Common myeloid progenitor, CD34-positive (primary cell): ENCODE results near the gene CLHC1.
"Not testable (repeated sequence)": the region's sequence is repeated elsewhere in the genome, so short reads cannot be mapped to it uniquely, and the experiment has no call there.

Experiments used
- CTCF ChIA-PET: fragments of 350-600 bp; sonication (Branson Sonifier 250); formaldehyde crosslinking; loops from one replicate; lab custom pipeline; 2021; ENCODE audit warnings: antibody characterized with exemption; lab: Charles Lee
- POLR2A ChIA-PET: fragments of 350-600 bp; sonication (Branson Sonifier 250); formaldehyde crosslinking; loops from one replicate; lab custom pipeline; 2021; ENCODE audit warnings: antibody characterized with exemption; lab: Charles Lee
- DNase-seq, 3 donors: peaks; one replicate each; pipeline versions ENCODE4 v3.0.0 to v3.0.0-alpha.2; 2013
- H3K27ac ChIP-seq, 2 experiments: 1 replicate in 1 of 2; 2 replicates in 1 of 2; pipeline ENCODE4 v1.7.0; 2013; ENCODE audit warnings: inconsistent platforms in 2 of 2, low read length in 2 of 2, mild to moderate bottlenecking in 2 of 2, low read depth in 1 of 2, moderate library complexity in 1 of 2; ENCODE audit not compliant: severe bottlenecking in 2 of 2, insufficient read depth in 1 of 2, poor library complexity in 1 of 2
- H3K27me3 ChIP-seq, 5 experiments: replicated peaks in 2 of 5; 1 replicate in 3 of 5; 2 replicates in 2 of 5; pipeline versions ENCODE4 v1.6.1 to v1.7.0; 2013; ENCODE audit warnings: low read length in 4 of 5, mild to moderate bottlenecking in 2 of 5, moderate library complexity in 2 of 5, inconsistent platforms in 1 of 5; ENCODE audit not compliant: insufficient read depth in 5 of 5, control insufficient read depth in 4 of 5
- H3K36me3 ChIP-seq, 4 experiments: 1 replicate in 2 of 4; 2 replicates in 2 of 4; pipeline versions ENCODE4 v1.6.1 to v1.7.0; 2013; ENCODE audit warnings: low read length in 3 of 4, control low read depth in 1 of 4, mild to moderate bottlenecking in 1 of 4; ENCODE audit not compliant: control insufficient read depth in 4 of 4, insufficient read depth in 4 of 4
- H3K4me1 ChIP-seq, 4 experiments: 1 replicate in 3 of 4; 2 replicates in 1 of 4; pipeline versions ENCODE4 v1.6.1 to v1.7.1; 2013; ENCODE audit warnings: low read length in 3 of 4, mild to moderate bottlenecking in 3 of 4, control low read depth in 1 of 4, inconsistent platforms in 1 of 4, moderate library complexity in 1 of 4; ENCODE audit not compliant: control insufficient read depth in 4 of 4, insufficient read depth in 4 of 4; ENCODE audit errors: control extremely low read depth in 1 of 4
- H3K4me3 ChIP-seq, 7 experiments: 1 replicate in 4 of 7; 2 replicates in 3 of 7; pipeline versions ENCODE4 v1.5.1 to v1.7.0; 2013; ENCODE audit warnings: mild to moderate bottlenecking in 7 of 7, low read length in 6 of 7, moderate library complexity in 6 of 7, inconsistent platforms in 2 of 7, low read depth in 2 of 7, control low read depth in 1 of 7; ENCODE audit not compliant: insufficient read depth in 4 of 7, control insufficient read depth in 1 of 7; ENCODE audit errors: extremely low read depth in 1 of 7
- H3K9me3 ChIP-seq, 5 experiments: 1 replicate in 4 of 5; 2 replicates in 1 of 5; pipeline versions ENCODE4 v1.6.1 to v1.7.1; 2013; ENCODE audit warnings: low read length in 4 of 5, mild to moderate bottlenecking in 2 of 5, inconsistent platforms in 1 of 5, low read depth in 1 of 5, moderate library complexity in 1 of 5; ENCODE audit not compliant: control insufficient read depth in 4 of 5, insufficient read depth in 2 of 5; ENCODE audit errors: control extremely low read depth in 1 of 5
- WGBS: methylation state at CpG from one replicate; pipeline ENCODE4 v1.1.5; 2013; ENCODE audit not compliant: insufficient coverage; 5-methylcytosine and 5-hydroxymethylcytosine counted together

CLHC1 gene

GRCh38 chr2:55126643-55127042 is 105.5 kb downstream of the CLHC1 start:
- H3K4me3 ChIP-seq, DNase-seq, H3K27ac ChIP-seq, POLR2A ChIA-PET, H3K9me3 ChIP-seq, H3K27me3 ChIP-seq, H3K36me3 ChIP-seq: not testable (repeated sequence)
- CTCF ChIA-PET: interaction anchor here (0.7 to 2.2 kb wide), 5 partner anchors 9 to 85 kb away, joined by 3 to 6 read pairs (median 5); no protein-coding TSS in a partner anchor
- 91% methylated on average over 3 of the region's 4 CpGs for WGBS
- H3K4me1 ChIP-seq: peaks cover 0 to 10% (median 3%) of the 10 kb centered on the region in 4 experiments
